Activated T-helper 17 cell treated with anti-CD3 and anti-CD28 coated beads, Interleukin-2, amount 50 U/mL, for 72 hours (primary cell): ENCODE results near the gene NELFE. TPM values are rescaled to one million over a fixed set of nuclear protein-coding genes. Genes with fewer than 3 reads are reported as not detected.
"Not testable (repeated sequence)": the region's sequence is repeated elsewhere in the genome, so short reads cannot be mapped to it uniquely, and the experiment has no call there.

Experiments
- ATAC-seq: fragments of 150-1000 bp; cut with Tn5 transposase; replicated peaks from 2 replicates; pipeline ENCODE4 v1.10.0; 2021; ENCODE audit warnings: mild to moderate bottlenecking, moderate library complexity
- H3K27ac Mint-ChIP-seq: one replicate; pipeline ENCODE4 v1.8.0; 2022; ENCODE audit warnings: mixed read lengths
- H3K27me3 Mint-ChIP-seq: one replicate; pipeline ENCODE4 v1.8.0; 2022; ENCODE audit warnings: mixed read lengths
- H3K36me3 Mint-ChIP-seq: one replicate; pipeline ENCODE4 v1.8.0; 2022; ENCODE audit warnings: low read depth, mild to moderate bottlenecking, mixed read lengths
- H3K4me1 Mint-ChIP-seq: one replicate; pipeline ENCODE4 v1.8.0; 2022; ENCODE audit warnings: mixed read lengths
- H3K4me3 Mint-ChIP-seq: one replicate; pipeline ENCODE4 v1.8.0; 2022; ENCODE audit warnings: mild to moderate bottlenecking, mixed read lengths
- H3K9me3 Mint-ChIP-seq: one replicate; pipeline ENCODE4 v1.8.0; 2022; ENCODE audit warnings: mixed read lengths
- total RNA-seq, 2 donors: library from RNA; stranded (reverse); gene quantifications; one replicate each; pipeline ENCODE4 v1.2.3, GENCODE V29; 2022

The NELFE gene
- total RNA-seq, 2 donors from 2014 or later: 50.3 to 63.6 TPM

- no peak for ATAC-seq
- Mint-ChIP-seq H3K4me3 (no peak within 1 kb of the TSS), H3K36me3 (no peaks in the 10 kb centered on the region), H3K4me1 (no peaks in the 10 kb centered on the region), H3K27ac (peak within 1 kb of the TSS; percentile 25), H3K9me3 (no peaks in the 10 kb centered on the region), H3K27me3 (no peaks in the 10 kb centered on the region)
These were observed 31.4 kb downstream of the NELFE start, which contains the start of gene C2 for GRCh38 chr6:31927242-31927862. TSS of gene C2 (plus strand) at chr6:31927717. CDS start at chr6:31927753, 36 bp downstream.

GRCh38 chr6:31922942-31923341 is 35.8 kb downstream of the NELFE start:
- H3K27ac Mint-ChIP-seq: no peak overlapping the region
- no peaks in the 10 kb centered on the region for H3K9me3 Mint-ChIP-seq
- no peak overlapping the region for H3K4me3 Mint-ChIP-seq
- no peaks in the 10 kb centered on the region for H3K4me1 Mint-ChIP-seq
- no peaks in the 10 kb centered on the region for H3K36me3 Mint-ChIP-seq
- ATAC-seq: no peak
- H3K27me3 Mint-ChIP-seq: no peaks in the 10 kb centered on the region

- H3K27me3 Mint-ChIP-seq: peaks cover under 1% of the 10 kb centered on the region
- H3K36me3 Mint-ChIP-seq: no peaks in the 10 kb centered on the region
- ATAC-seq: no peak
- no peaks in the 10 kb centered on the region for H3K9me3 Mint-ChIP-seq
- H3K27ac Mint-ChIP-seq: no peak overlapping the region
- no peaks in the 10 kb centered on the region for H3K4me1 Mint-ChIP-seq
- no peak overlapping the region for H3K4me3 Mint-ChIP-seq
These were observed 38.0 kb downstream of the NELFE start for GRCh38 chr6:31920811-31921210.

DNA sequence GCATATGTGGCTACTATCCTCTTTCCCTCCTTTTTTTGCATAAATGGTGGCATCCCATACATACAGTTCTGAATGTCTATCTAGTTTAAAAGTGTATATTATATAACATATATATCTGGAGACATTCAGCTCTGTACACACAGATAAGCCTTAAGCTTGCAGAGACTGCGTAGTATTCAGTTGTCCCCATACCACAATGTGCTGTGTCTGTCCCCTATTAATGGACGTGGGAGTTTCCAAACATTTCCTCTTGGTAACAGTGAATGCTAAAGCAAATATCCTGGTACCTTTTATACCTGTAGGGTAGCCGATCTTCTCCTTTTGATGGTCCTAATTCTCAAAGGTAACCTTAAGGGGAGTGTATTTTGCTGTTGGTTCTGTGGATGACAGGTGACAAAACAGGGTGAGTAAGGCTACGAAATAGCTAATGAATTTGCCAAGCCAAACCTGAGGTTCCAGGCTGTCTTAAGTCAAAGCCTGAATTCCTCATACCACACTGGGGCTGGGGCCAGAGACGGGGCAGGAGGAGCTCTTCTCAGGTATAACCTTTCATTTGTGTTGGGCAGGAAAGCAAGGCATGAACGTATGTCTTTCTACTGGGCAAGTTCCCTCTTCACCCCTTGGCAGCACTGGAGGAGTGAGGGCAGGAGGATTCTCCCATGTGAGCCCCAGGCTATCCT is 39.0 kb downstream of the NELFE start:
- H3K4me1 Mint-ChIP-seq: no peaks in the 10 kb centered on the region
- no peak overlapping the region for H3K4me3 Mint-ChIP-seq
- no peak overlapping the region for H3K27ac Mint-ChIP-seq
- peaks cover 3% of the 10 kb centered on the region for H3K27me3 Mint-ChIP-seq
- no peaks in the 10 kb centered on the region for H3K9me3 Mint-ChIP-seq
- no peak for ATAC-seq
- H3K36me3 Mint-ChIP-seq: no peaks in the 10 kb centered on the region

DNA sequence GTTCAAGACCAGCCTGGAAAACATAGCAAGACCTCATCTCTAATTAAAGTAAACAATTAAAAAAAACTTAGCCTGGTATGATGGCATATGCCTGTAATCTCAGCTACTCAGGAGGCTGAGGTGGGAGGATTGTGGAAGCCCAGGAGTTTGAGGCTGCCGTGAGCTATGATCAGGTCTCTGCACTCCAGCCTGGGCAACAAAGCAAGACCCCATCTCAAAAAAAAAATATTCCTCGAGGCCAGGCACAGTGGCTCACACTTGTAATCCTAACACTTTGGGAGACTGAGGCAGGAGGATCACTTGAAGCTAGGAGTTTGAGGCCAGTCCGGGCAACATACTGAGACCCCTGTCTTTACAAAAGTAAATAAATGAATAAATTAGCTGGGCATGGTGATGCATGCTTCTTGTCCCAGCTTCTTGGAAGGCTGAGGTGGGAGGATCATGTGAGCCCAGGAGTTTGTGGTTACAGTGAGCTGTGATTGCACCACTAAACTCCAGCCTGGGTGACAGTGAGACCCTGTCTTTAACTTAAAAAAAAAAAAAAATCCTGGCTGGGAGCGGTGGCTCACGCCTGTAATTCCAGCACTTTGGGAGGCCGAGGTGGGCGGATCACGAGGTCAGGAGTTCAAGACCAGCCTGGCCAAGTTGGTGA is 40.6 kb downstream of the NELFE start:
- Mint-ChIP-seq H3K9me3 (no peaks in the 10 kb centered on the region), H3K4me3 (no peak overlapping the region), H3K36me3 (no peaks in the 10 kb centered on the region), H3K4me1 (no peaks in the 10 kb centered on the region), H3K27me3 (peaks cover 3% of the 10 kb centered on the region), H3K27ac (no peak overlapping the region)
- ATAC-seq: no peak

GRCh38 chr6:31915756-31916155 is 43.0 kb downstream of the NELFE start:
- no peaks in the 10 kb centered on the region for H3K36me3 Mint-ChIP-seq
- H3K9me3 Mint-ChIP-seq: no peaks in the 10 kb centered on the region
- peaks cover 7% of the 10 kb centered on the region for H3K27me3 Mint-ChIP-seq
- no peak for ATAC-seq
- H3K4me1 Mint-ChIP-seq: no peaks in the 10 kb centered on the region
- H3K4me3 Mint-ChIP-seq: no peak overlapping the region
- H3K27ac Mint-ChIP-seq: no peak overlapping the region

- Mint-ChIP-seq H3K36me3 (no peaks in the 10 kb centered on the region), H3K4me1 (peaks cover 1% of the 10 kb centered on the region), H3K27ac (no peak overlapping the region), H3K27me3 (peaks cover 7% of the 10 kb centered on the region), H3K4me3 (no peak overlapping the region), H3K9me3 (no peaks in the 10 kb centered on the region)
- no peak for ATAC-seq
These were observed 43.4 kb downstream of the NELFE start for GRCh38 chr6:31915351-31915750.

DNA sequence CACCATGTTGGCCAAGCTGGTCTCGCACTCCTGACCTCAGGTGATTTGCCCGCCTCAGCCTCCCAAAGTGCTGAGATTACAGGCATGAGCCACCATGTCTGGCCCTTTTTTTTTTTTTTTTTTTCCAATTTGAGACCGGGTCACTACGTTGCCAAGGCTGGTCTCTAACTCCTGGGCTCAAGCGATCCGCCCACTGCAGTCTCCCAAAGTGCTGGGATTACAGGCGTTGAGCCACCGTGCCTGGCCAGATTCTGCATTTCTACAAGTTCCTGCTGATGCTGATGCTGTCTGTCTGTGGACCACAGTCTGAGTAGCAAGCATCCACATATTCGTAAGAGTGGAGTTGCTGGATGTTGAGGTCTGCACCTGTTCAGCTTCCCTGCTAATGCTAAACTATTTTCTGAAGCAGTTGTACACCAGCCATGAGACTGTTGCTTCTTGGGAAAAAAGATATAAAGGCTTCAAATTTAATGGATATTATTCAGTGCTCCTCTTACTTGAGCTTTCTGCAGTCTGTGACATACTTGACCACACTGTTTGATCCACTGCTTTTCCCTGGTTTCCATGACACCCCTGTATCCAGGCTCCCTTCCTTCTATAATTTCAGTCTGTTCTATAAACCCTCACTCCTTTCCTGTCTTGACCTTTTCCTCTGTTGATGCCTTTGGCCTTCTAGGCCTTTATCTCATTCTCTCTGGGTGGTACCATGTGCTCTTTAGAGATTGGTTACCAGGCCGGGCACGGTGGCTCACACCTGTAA is 46.8 kb downstream of the NELFE start:
- H3K4me3 Mint-ChIP-seq: no peak overlapping the region
- no peak overlapping the region for H3K27ac Mint-ChIP-seq
- H3K9me3 Mint-ChIP-seq: no peaks in the 10 kb centered on the region
- H3K4me1 Mint-ChIP-seq: peaks cover 4% of the 10 kb centered on the region
- no peak for ATAC-seq
- no peaks in the 10 kb centered on the region for H3K36me3 Mint-ChIP-seq
- H3K27me3 Mint-ChIP-seq: peaks cover 7% of the 10 kb centered on the region

DNA sequence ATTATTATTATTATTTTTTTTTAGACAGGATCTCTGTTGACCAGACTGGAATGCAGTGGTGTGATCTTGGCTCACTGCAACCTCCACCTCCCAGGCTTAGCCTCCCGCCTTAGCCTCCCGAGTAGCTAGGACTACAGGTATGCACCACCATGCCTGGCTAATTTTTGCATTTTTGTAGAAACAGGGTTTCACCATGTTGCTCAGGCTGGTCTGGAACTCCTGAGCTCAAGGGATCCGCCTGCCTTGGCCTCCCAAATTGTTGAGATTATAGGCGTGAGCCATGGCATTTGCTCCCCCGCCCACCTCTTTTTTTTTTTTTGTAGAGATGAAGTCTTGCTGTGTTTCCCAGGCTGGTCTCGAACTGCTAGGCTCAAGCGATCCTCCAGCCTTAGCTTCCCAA is 49.5 kb downstream of the NELFE start:
- not testable (repeated sequence) for H3K9me3 Mint-ChIP-seq, H3K27me3 Mint-ChIP-seq, H3K4me3 Mint-ChIP-seq, H3K27ac Mint-ChIP-seq, ATAC-seq, H3K4me1 Mint-ChIP-seq, H3K36me3 Mint-ChIP-seq

- H3K27ac Mint-ChIP-seq: no peak overlapping the region
- no peaks in the 10 kb centered on the region for H3K9me3 Mint-ChIP-seq
- H3K4me1 Mint-ChIP-seq: peaks cover 8% of the 10 kb centered on the region
- H3K4me3 Mint-ChIP-seq: no peak overlapping the region
- no peaks in the 10 kb centered on the region for H3K36me3 Mint-ChIP-seq
- H3K27me3 Mint-ChIP-seq: peaks cover 8% of the 10 kb centered on the region
- ATAC-seq: peak; percentile 80
These were observed 50.0 kb downstream of the NELFE start for GRCh38 chr6:31908791-31909190.

GRCh38 chr6:31908255-31908654 is 50.5 kb downstream of the NELFE start:
- H3K4me1 Mint-ChIP-seq, H3K9me3 Mint-ChIP-seq, H3K27me3 Mint-ChIP-seq, H3K27ac Mint-ChIP-seq, H3K4me3 Mint-ChIP-seq, ATAC-seq, H3K36me3 Mint-ChIP-seq: not testable (repeated sequence)

- Mint-ChIP-seq H3K36me3 (no peaks in the 10 kb centered on the region), H3K9me3 (no peaks in the 10 kb centered on the region), H3K27ac (no peak overlapping the region), H3K4me3 (no peak overlapping the region), H3K4me1 (peaks cover 17% of the 10 kb centered on the region), H3K27me3 (peaks cover 6% of the 10 kb centered on the region)
- ATAC-seq: no peak
These were observed 51.5 kb downstream of the NELFE start for GRCh38 chr6:31907158-31907813.

- not testable (repeated sequence) for H3K9me3 Mint-ChIP-seq, H3K27me3 Mint-ChIP-seq, ATAC-seq, H3K4me3 Mint-ChIP-seq, H3K36me3 Mint-ChIP-seq, H3K27ac Mint-ChIP-seq
- H3K4me1 Mint-ChIP-seq: peaks cover 18% of the 10 kb centered on the region
These were observed 52.0 kb downstream of the NELFE start for GRCh38 chr6:31906727-31907126.

GRCh38 chr6:31906122-31906521 is 52.6 kb downstream of the NELFE start:
- Mint-ChIP-seq H3K4me1 (peaks cover 18% of the 10 kb centered on the region), H3K27me3 (peaks cover 4% of the 10 kb centered on the region), H3K9me3 (no peaks in the 10 kb centered on the region), H3K4me3 (no peak overlapping the region), H3K27ac (no peak overlapping the region), H3K36me3 (no peaks in the 10 kb centered on the region)
- no peak for ATAC-seq
